Sciatic nerve (tissue), 2 donors: ENCODE results near the gene SAG. TPM values are rescaled to one million over a fixed set of nuclear protein-coding genes. Genes with fewer than 3 reads are reported as not detected.
"Not testable (repeated sequence)": the region's sequence is repeated elsewhere in the genome, so short reads cannot be mapped to it uniquely, and the experiment has no call there.

Experiments
- ATAC-seq: fragments of 200-7000 bp; cut with Tn5 transposase; one replicate; pipeline ENCODE4 v1.9.1; 2020; ENCODE audit warnings: mild to moderate bottlenecking, moderate library complexity
- DNase-seq: peaks from one replicate; pipeline ENCODE4 v3.0.0-alpha.2; 2020; ENCODE audit warnings: low spot score
- intact Hi-C: fragments of 100-400 bp; cut with DNase I; formaldehyde crosslinking; loops from one replicate; pipeline ENCODE4 v1.14.2; 2022
- total RNA-seq: library from RNA; stranded (reverse); fragmentation: NEBNext Ultra II Directional; extraction: Animal tissue kit (Norgen Biotek cat#: 25700); gene quantifications from one replicate; pipeline ENCODE4 v1.2.1, GENCODE V29; 2021
- donor health status: DM: no; HTN: no; CAD: no.
- donor health status: DM: no; HTN: no; CAD: no.

The SAG gene
- total RNA-seq, 1 donor from 2014 or later: not detected

- DNase-seq (no peak), ATAC-seq (no peak)
- intact Hi-C loops: no loop called here
Observed at GRCh38 chr2:233323851-233324250, 16.2 kb downstream of the SAG start.

- ATAC-seq (no peak), DNase-seq (no peak)
- intact Hi-C loops: no loop called here
Observed at GRCh38 chr2:233325256-233325655, 17.6 kb downstream of the SAG start.

GRCh38 chr2:233325814-233326213 is 18.2 kb downstream of the SAG start:
- ATAC-seq (no peak), DNase-seq (no peak)
- intact Hi-C loops: no loop called here

- ATAC-seq (no peak), DNase-seq (no peak)
- intact Hi-C loops: no loop called here
Observed at GRCh38 chr2:233326500-233326899, 18.9 kb downstream of the SAG start.

- no peak for ATAC-seq
- DNase-seq: no peak
- intact Hi-C loops: no loop called here
Observed at GRCh38 chr2:233328922-233329321, 21.3 kb downstream of the SAG start.

GRCh38 chr2:233329489-233330135 is 22.0 kb downstream of the SAG start:
- no peak for ATAC-seq
- intact Hi-C loops: no loop called here

GRCh38 chr2:233331536-233331935 is 23.9 kb downstream of the SAG start:
- peak; percentile 90 for ATAC-seq
- intact Hi-C loops: no loop called here
- peak; percentile 64 for DNase-seq

More at GRCh38 chr2:233329489-233330135, 22.0 kb downstream of the SAG start:
- DNase-seq: no peak

- DNase-seq (no peak), ATAC-seq (no peak)
- intact Hi-C loops: no loop called here
Observed at GRCh38 chr2:233332125-233332524, 24.5 kb downstream of the SAG start.

- ATAC-seq (no peak), DNase-seq (no peak)
- intact Hi-C loops: no loop called here
Observed at GRCh38 chr2:233334915-233335314, 27.3 kb downstream of the SAG start.

- ATAC-seq, DNase-seq, intact Hi-C loops: not testable (repeated sequence)
Observed at GRCh38 chr2:233336091-233336490, 28.5 kb downstream of the SAG start.

GRCh38 chr2:233336541-233336940 is 28.9 kb downstream of the SAG start:
- ATAC-seq: no peak
- DNase-seq: no peak
- intact Hi-C loops: no loop called here

GRCh38 chr2:233338046-233338445 is 30.4 kb downstream of the SAG start:
- DNase-seq: no peak
- no peak for ATAC-seq
- intact Hi-C loops: no loop called here

- no peak for DNase-seq
- intact Hi-C loops: no loop called here
- no peak for ATAC-seq
Observed at GRCh38 chr2:233338812-233339368, 31.3 kb downstream of the SAG start.

GRCh38 chr2:233339427-233339826 is 31.8 kb downstream of the SAG start:
- intact Hi-C loops: no loop called here

GRCh38 chr2:233341296-233341695 is 33.7 kb downstream of the SAG start:
- intact Hi-C loops: no loop called here
- ATAC-seq: no peak
- DNase-seq: no peak

More at GRCh38 chr2:233339427-233339826, 31.8 kb downstream of the SAG start:
- no peak for ATAC-seq
- no peak for DNase-seq

- ATAC-seq: no peak
- intact Hi-C loops: no loop called here
- DNase-seq: peak; percentile 6
Observed at GRCh38 chr2:233342301-233342700, 34.7 kb downstream of the SAG start.

GRCh38 chr2:233343171-233343705 is 35.6 kb downstream of the SAG start:
- ATAC-seq (no peak), DNase-seq (peak; percentile 19)
- intact Hi-C loops: no loop called here

- ATAC-seq (no peak), DNase-seq (peak; percentile 17)
- intact Hi-C loops: no loop called here
Observed at GRCh38 chr2:233346376-233346775, 38.8 kb downstream of the SAG start.

- intact Hi-C loops: no loop called here
- DNase-seq: peak; percentile 27
- ATAC-seq: no peak
Observed at GRCh38 chr2:233346930-233347329, 39.3 kb downstream of the SAG start.
